ENCODE measurements around the gene UNC5C. TPM values are rescaled to one million over a fixed set of nuclear protein-coding genes. Genes with fewer than 3 reads are reported as not detected.
A peak's percentile ranks its signal among the peaks of the same experiment; 100 is the strongest.

UNC5C gene
- total and polyA plus RNA-seq, 2 of the 8 experiments (the other 6 are each of a cell fraction or from before 2014, with no cell fraction given): 0.30 to 1.3 TPM

DNA sequence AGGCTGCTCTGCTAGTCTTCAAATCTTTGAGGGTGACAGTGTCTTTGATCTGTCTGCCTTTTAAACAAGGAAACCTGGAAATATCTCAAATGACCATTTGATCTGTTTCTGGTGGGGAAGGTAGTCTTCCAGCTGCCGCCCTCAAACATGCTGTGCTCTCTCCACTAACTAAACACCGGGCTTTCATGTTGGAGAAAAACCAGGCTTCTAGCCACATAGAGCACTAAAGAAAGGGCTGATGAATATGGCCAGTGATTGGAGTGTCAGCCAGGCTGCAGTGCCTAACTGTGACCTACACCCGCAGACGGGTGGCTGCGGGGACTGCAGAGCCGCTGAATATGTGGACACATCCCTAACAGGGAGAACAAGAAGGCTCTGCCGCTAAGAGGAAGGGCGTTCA lies 85.9 kb downstream of the UNC5C start:
- H3K9me3 ChIP-seq (ENCODE audit: insufficient read depth in 2 of 2, low read depth in 1 of 2, low read length in 1 of 2): no peaks in the 10 kb centered on the region
- DNase-seq (ENCODE audit: low read depth in 1 of 2, low spot score in 2 of 2): no peak
- H4K5ac ChIP-seq (ENCODE audit: insufficient read length, low read depth, low read length): no peak overlapping the region
- no peak overlapping the region for H2BK20ac ChIP-seq (ENCODE audit: low read length)
- no peaks in the 10 kb centered on the region for H3K4me1 ChIP-seq (replicated peaks in 1 of 4; ENCODE audit: control insufficient read depth in 3 of 4, insufficient read depth in 4 of 4, low read length in 3 of 4)
- TF ChIP-seq TBP (IDR thresholded peaks at IDR 0.05; ENCODE audit: low read depth, low read length): no peak
- no peak for TF ChIP-seq TAF1 (IDR thresholded peaks at IDR 0.05; ENCODE audit: low read depth, low read length)
- TF ChIP-seq ASH2L (IDR thresholded peaks at IDR 0.05; ENCODE audit: low read length): no peak
- TF ChIP-seq MAFK (IDR thresholded peaks at IDR 0.05; ENCODE audit: low read depth, low read length): no peak
- no peak for TF ChIP-seq BACH1 (IDR thresholded peaks at IDR 0.05; ENCODE audit: low read length)
- no peak for TF ChIP-seq SIRT6 (IDR thresholded peaks at IDR 0.05; ENCODE audit: low read length)
- no peak for TF ChIP-seq SP2 (IDR thresholded peaks at IDR 0.05; ENCODE audit: low read length)
- no peak for TF ChIP-seq POU5F1 (IDR thresholded peaks at IDR 0.05; ENCODE audit: low read depth, low read length)
- no peak for TF ChIP-seq POLR2AphosphoS5 (IDR thresholded peaks at IDR 0.05; ENCODE audit: low read depth, low read length)
- no peak for TF ChIP-seq E2F6 (IDR thresholded peaks at IDR 0.05)
- no peaks in the 10 kb centered on the region for H3K79me1 ChIP-seq (ENCODE audit: low read depth, low read length)
- H2AFZ ChIP-seq (ENCODE audit: low read length): peak overlapping the region; percentile 80; the same call in 1 of the 2 replicates
- FAIRE-seq: no peak
- no peak overlapping the region for H2BK5ac ChIP-seq (ENCODE audit: low read depth, low read length)
- H3K4me3 ChIP-seq (ENCODE audit: extremely low read depth in 1 of 4, insufficient read depth in 2 of 4, low read depth in 3 of 4, low read length in 4 of 4): no peak overlapping the region
- CTCF ChIA-PET (ENCODE audit: partially characterized antibody): no interaction called here
- H3K18ac ChIP-seq (ENCODE audit: extremely low read depth, low read length): no peak overlapping the region
- H4K8ac ChIP-seq (ENCODE audit: extremely low read depth, insufficient read depth, low read length): no peak overlapping the region
- H3K36me3 ChIP-seq (ENCODE audit: control insufficient read depth in 2 of 4, insufficient read depth in 4 of 4, low read length in 3 of 4): no peaks in the 10 kb centered on the region
- H2BK12ac ChIP-seq (ENCODE audit: low read depth, low read length): no peak overlapping the region
- no peak overlapping the region for H3K14ac ChIP-seq (ENCODE audit: insufficient read length)
- H3K4ac ChIP-seq (replicated peaks; ENCODE audit: insufficient read length, low read depth, low read length): no peak overlapping the region
- POLR2A ChIA-PET (ENCODE audit: partially characterized antibody): no interaction called here
- H3K23ac ChIP-seq (ENCODE audit: insufficient read length): no peak overlapping the region
- no peak overlapping the region for H3K56ac ChIP-seq (replicated peaks; ENCODE audit: insufficient read length, low read depth, low read length)
- no peak overlapping the region for H3K27ac ChIP-seq (ENCODE audit: low read depth, low read length)
- H3K9ac ChIP-seq (replicated peaks in 1 of 4; ENCODE audit: extremely low read depth in 1 of 4, low read depth in 3 of 4, low read length in 3 of 4): no peak overlapping the region
- H2BK120ac ChIP-seq (replicated peaks; ENCODE audit: low read depth, low read length): no peak overlapping the region
- no peaks in the 10 kb centered on the region for H3K79me2 ChIP-seq (ENCODE audit: control insufficient read depth in 1 of 2, insufficient read depth in 2 of 2, low read length in 2 of 2)
- no peaks in the 10 kb centered on the region for H3K27me3 ChIP-seq (replicated peaks in 1 of 4; ENCODE audit: control insufficient read depth in 3 of 4, extremely low read depth in 1 of 4, insufficient read depth in 3 of 4, low read length in 3 of 4)
- 88% methylated on average over 8 of the region's 8 CpGs; no CpG with 5 or more reads in 1 of the 2 experiments for WGBS, 2 experiments (ENCODE audit: extremely low coverage in 1 of 2, insufficient coverage in 1 of 2, insufficient read length in 1 of 2, insufficient replicate concordance in 2 of 2, low coverage in 1 of 2, low lambda C conversion rate in 2 of 2, missing lambda C conversion rate in 1 of 2)
- no peak overlapping the region for H2AK5ac ChIP-seq (ENCODE audit: low read depth, low read length)
- H4K91ac ChIP-seq (replicated peaks; ENCODE audit: insufficient read length, low read length): no peak overlapping the region
- H3K23me2 ChIP-seq (ENCODE audit: low read depth, low read length): no peaks in the 10 kb centered on the region
- H3K4me2 ChIP-seq (ENCODE audit: insufficient read depth in 1 of 2, low read depth in 2 of 2, low read length in 2 of 2): no peak overlapping the region
- no peak overlapping the region for H2BK15ac ChIP-seq (ENCODE audit: low read length)
- H4K20me1 ChIP-seq (replicated peaks in 1 of 2; ENCODE audit: control insufficient read depth in 1 of 2, insufficient read depth in 2 of 2, low read length in 2 of 2): no peaks in the 10 kb centered on the region
